GDM1 (cell line): ENCODE measurements around the gene CEL.
"Not testable (repeated sequence)": the region's sequence is repeated elsewhere in the genome, so short reads cannot be mapped to it uniquely, and the experiment has no call there.

ENCODE experiments used
- DNase-seq: peaks from one replicate; lab custom pipeline; 2025; lab: John Stamatoyannopoulos, UW

The CEL gene

GRCh38 chr9:133061764-133062145, at the start of gene CEL:
TSS of gene CEL (plus strand) at chr9:133061981. CDS start at chr9:133062003, 22 bp downstream.
- DNase-seq, result not testable (repeated sequence)

GRCh38 chr9:133014696-133015095, 47.1 kb upstream of the CEL start:
- no peak for DNase-seq

GRCh38 chr9:133023117-133023890, 38.5 kb upstream of the CEL start:
- DNase-seq, result peak; percentile 21

- no peak for DNase-seq
These were observed 35.4 kb upstream of the CEL start for GRCh38 chr9:133026426-133026825.

GRCh38 chr9:133027134-133027533, 34.6 kb upstream of the CEL start:
- no peak for DNase-seq

GRCh38 chr9:133028221-133028620, 33.6 kb upstream of the CEL start:
- DNase-seq, result no peak

- no peak for DNase-seq
These were observed 31.8 kb upstream of the CEL start for GRCh38 chr9:133029994-133030316.

GRCh38 chr9:133030317-133031129, 31.3 kb upstream of the CEL start, which contains the start of gene GTF3C5:
TSS of gene GTF3C5 (plus strand) at chr9:133030997. CDS start at chr9:133031012, 15 bp downstream.
- DNase-seq, result peak; percentile 96

GRCh38 chr9:133031130-133031422, 30.7 kb upstream of the CEL start:
- DNase-seq, result no peak

GRCh38 chr9:133031496-133031911, 30.3 kb upstream of the CEL start:
- peak; percentile 50 for DNase-seq

GRCh38 chr9:133032171-133032570, 29.6 kb upstream of the CEL start:
- DNase-seq, result peak; percentile 32

GRCh38 chr9:133035669-133036068, 26.1 kb upstream of the CEL start:
- DNase-seq, result peak; percentile 24

- DNase-seq, result peak; percentile 83
These were observed 23.8 kb upstream of the CEL start for GRCh38 chr9:133037775-133038515.

- not testable (repeated sequence) for DNase-seq
These were observed 20.8 kb upstream of the CEL start for GRCh38 chr9:133040892-133041479.

- DNase-seq, result no peak
These were observed 19.8 kb upstream of the CEL start for GRCh38 chr9:133041958-133042357.

GRCh38 chr9:133042676-133043075, 19.1 kb upstream of the CEL start:
- DNase-seq, result no peak

GRCh38 chr9:133043449-133044035, 18.2 kb upstream of the CEL start:
- DNase-seq, result no peak

- no peak for DNase-seq
These were observed 17.7 kb upstream of the CEL start for GRCh38 chr9:133044125-133044524.

GRCh38 chr9:133044661-133045060, 17.1 kb upstream of the CEL start:
- DNase-seq, result no peak

GRCh38 chr9:133045132-133045531, 16.6 kb upstream of the CEL start:
- no peak for DNase-seq

GRCh38 chr9:133046196-133046899, 15.4 kb upstream of the CEL start:
- no peak for DNase-seq
